ENCODE data around the gene PARD6G. TPM values are rescaled to one million over a fixed set of nuclear protein-coding genes. Genes with fewer than 3 reads are reported as not detected.

The PARD6G gene
- total and polyA plus RNA-seq, 2 experiments from 2014 or later, result 8.2 to 11.8 TPM

DNA sequence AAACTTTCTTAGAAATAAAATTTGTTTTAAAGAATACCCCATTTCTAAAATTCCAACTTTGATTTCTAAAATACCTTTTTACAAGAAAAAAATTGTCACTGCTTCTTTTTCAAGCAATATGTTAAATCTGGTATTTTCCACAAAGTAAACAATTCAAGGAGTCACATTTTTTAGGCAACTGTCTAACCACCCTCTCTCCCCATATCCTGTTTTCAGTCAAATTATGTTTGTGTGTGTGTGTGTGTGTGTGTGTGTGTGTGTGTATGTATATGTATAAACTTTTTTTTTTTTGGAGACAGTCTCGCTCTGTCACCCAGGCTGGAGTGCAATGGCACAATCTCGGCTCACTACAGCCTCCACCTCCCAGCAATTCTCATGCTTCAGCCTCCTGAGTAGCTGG, 79.0 kb downstream of the PARD6G start:
- H3K27ac ChIP-seq, result peak overlapping the region; percentile 27
- H3K79me2 ChIP-seq, result no peaks in the 10 kb centered on the region
- H2AFZ ChIP-seq, result no peak overlapping the region
- H3K36me3 ChIP-seq (replicated peaks; ENCODE audit: insufficient read depth, low read depth), result no peaks in the 10 kb centered on the region
- peaks cover 9% of the 10 kb centered on the region for H3K4me1 ChIP-seq (ENCODE audit: insufficient read depth)
- no peak overlapping the region for H3K4me3 ChIP-seq
- TF ChIP-seq EZH2 (IDR thresholded peaks at IDR 0.05; ENCODE audit: borderline replicate concordance) (no peak), EZH2phosphoT487 (IDR thresholded peaks at IDR 0.05; ENCODE audit: low read depth, severe bottlenecking, unreplicated experiment) (no peak)
- TF ChIP-seq, protein P1, sequence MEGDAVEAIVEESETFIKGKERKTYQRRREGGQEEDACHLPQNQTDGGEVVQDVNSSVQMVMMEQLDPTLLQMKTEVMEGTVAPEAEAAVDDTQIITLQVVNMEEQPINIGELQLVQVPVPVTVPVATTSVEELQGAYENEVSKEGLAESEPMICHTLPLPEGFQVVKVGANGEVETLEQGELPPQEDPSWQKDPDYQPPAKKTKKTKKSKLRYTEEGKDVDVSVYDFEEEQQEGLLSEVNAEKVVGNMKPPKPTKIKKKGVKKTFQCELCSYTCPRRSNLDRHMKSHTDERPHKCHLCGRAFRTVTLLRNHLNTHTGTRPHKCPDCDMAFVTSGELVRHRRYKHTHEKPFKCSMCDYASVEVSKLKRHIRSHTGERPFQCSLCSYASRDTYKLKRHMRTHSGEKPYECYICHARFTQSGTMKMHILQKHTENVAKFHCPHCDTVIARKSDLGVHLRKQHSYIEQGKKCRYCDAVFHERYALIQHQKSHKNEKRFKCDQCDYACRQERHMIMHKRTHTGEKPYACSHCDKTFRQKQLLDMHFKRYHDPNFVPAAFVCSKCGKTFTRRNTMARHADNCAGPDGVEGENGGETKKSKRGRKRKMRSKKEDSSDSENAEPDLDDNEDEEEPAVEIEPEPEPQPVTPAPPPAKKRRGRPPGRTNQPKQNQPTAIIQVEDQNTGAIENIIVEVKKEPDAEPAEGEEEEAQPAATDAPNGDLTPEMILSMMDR (IDR thresholded peaks at IDR 0.05; ENCODE audit: poor library complexity), result no peak
- no peaks in the 10 kb centered on the region for H3K9me2 ChIP-seq (replicated peaks; ENCODE audit: insufficient read depth)
- no peaks in the 10 kb centered on the region for H3K9me3 ChIP-seq (ENCODE audit: low read depth)
- 87% methylated on average over 2 of the region's 2 CpGs for WGBS (ENCODE audit: low lambda C conversion rate, missing lambda C conversion rate)
- H3K4me2 ChIP-seq, result no peak overlapping the region
- no peaks in the 10 kb centered on the region for H3K27me3 ChIP-seq
- no peak for DNase-seq (ENCODE audit: low spot score)
- H4K20me1 ChIP-seq (ENCODE audit: insufficient read depth, poor library complexity, severe bottlenecking), result no peaks in the 10 kb centered on the region

DNA sequence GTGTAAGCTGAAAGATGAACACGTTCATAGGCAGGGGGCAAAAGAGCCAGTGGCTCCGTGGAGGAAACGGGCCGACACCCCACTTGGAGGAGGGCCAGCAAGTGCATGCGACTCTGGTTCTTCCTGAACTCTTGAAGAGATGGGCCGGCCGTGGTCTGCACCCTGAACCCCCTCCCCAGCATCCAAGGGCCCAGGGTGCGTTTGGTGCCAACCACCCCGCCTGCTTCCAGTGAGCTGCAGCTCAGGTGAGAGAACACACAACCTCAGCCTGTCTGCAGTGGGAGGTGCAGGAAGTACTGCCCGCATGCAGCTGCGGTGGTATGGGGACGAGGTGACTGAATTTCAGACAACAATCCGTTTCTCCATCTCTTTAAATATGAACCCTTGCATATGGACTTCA, 79.4 kb downstream of the PARD6G start:
- Histone ChIP-seq H3K79me2 (no peaks in the 10 kb centered on the region), H3K4me2 (no peak overlapping the region), H3K4me1 (ENCODE audit: insufficient read depth) (peaks cover 9% of the 10 kb centered on the region), H2AFZ (no peak overlapping the region), H3K27me3 (no peaks in the 10 kb centered on the region), H3K9me2 (replicated peaks; ENCODE audit: insufficient read depth) (no peaks in the 10 kb centered on the region), H4K20me1 (ENCODE audit: insufficient read depth, poor library complexity, severe bottlenecking) (no peaks in the 10 kb centered on the region), H3K27ac (no peak overlapping the region), H3K36me3 (replicated peaks; ENCODE audit: insufficient read depth, low read depth) (no peaks in the 10 kb centered on the region), H3K4me3 (no peak overlapping the region), H3K9me3 (ENCODE audit: low read depth) (no peaks in the 10 kb centered on the region)
- 72% methylated on average over 13 of the region's 13 CpGs for WGBS (ENCODE audit: low lambda C conversion rate, missing lambda C conversion rate)
- TF ChIP-seq, protein P1 (IDR thresholded peaks at IDR 0.05; ENCODE audit: poor library complexity), result no peak
- TF ChIP-seq EZH2 (IDR thresholded peaks at IDR 0.05; ENCODE audit: borderline replicate concordance) (no peak), EZH2phosphoT487 (IDR thresholded peaks at IDR 0.05; ENCODE audit: low read depth, severe bottlenecking, unreplicated experiment) (no peak)
- DNase-seq (ENCODE audit: low spot score), result no peak

DNA sequence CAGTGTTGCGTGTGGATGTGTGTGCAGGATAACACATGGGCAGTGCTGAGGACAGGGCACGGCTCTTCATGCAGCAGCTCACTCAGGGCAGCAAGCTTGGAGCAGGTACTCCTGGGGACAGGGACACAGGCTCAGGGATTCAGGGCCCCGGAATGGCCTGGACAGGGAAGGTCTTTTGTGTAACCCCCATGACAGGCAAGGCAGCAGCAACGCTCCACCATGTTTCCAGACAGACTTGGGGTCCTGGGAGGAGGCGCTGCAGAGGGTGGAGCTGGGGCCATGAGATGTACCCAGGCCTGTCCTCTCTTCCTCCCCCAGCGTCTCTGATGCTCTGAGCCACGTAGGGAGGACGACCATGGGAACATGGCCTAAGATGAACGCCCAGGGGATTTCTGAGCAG, 80.0 kb downstream of the PARD6G start:
- Histone ChIP-seq H3K9me3 (ENCODE audit: low read depth) (no peaks in the 10 kb centered on the region), H3K9me2 (replicated peaks; ENCODE audit: insufficient read depth) (no peaks in the 10 kb centered on the region), H3K4me2 (no peak overlapping the region), H3K27me3 (no peaks in the 10 kb centered on the region), H3K79me2 (no peaks in the 10 kb centered on the region), H3K36me3 (replicated peaks; ENCODE audit: insufficient read depth, low read depth) (no peaks in the 10 kb centered on the region), H4K20me1 (ENCODE audit: insufficient read depth, poor library complexity, severe bottlenecking) (no peaks in the 10 kb centered on the region), H3K4me3 (no peak overlapping the region), H2AFZ (no peak overlapping the region), H3K27ac (no peak overlapping the region), H3K4me1 (ENCODE audit: insufficient read depth) (peaks cover 9% of the 10 kb centered on the region)
- TF ChIP-seq, protein P1 (IDR thresholded peaks at IDR 0.05; ENCODE audit: poor library complexity), result no peak
- TF ChIP-seq EZH2 (IDR thresholded peaks at IDR 0.05; ENCODE audit: borderline replicate concordance) (no peak), EZH2phosphoT487 (IDR thresholded peaks at IDR 0.05; ENCODE audit: low read depth, severe bottlenecking, unreplicated experiment) (no peak)
- DNase-seq (ENCODE audit: low spot score), result no peak
- 91% methylated on average over 9 of the region's 9 CpGs for WGBS (ENCODE audit: low lambda C conversion rate, missing lambda C conversion rate)

DNA sequence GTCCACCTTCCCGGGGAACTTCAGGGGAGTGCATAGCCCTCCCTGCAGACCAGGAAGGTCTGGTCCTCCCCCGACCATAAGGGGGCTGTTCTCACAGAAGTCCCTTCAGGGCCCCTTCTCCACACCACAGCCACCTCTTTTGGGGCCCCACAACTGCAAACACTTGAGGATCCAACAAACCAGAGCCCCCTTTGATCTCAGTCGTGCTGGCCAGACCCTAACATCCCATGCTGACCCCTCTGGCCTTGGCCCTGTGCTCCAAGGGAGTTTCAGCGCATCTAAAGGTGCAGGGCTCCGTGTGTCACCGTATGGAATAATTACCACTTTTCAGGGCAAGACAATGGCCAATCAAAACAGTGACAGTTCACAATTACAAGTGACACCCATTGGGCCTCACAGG, 80.6 kb downstream of the PARD6G start:
- peaks cover 9% of the 10 kb centered on the region for H3K4me1 ChIP-seq (ENCODE audit: insufficient read depth)
- WGBS (ENCODE audit: low lambda C conversion rate, missing lambda C conversion rate), result 92% methylated on average over 6 of the region's 6 CpGs
- H3K4me2 ChIP-seq, result no peak overlapping the region

More for the DNA sequence above, 80.6 kb downstream of the PARD6G start:
- H2AFZ ChIP-seq, result no peak overlapping the region
- no peaks in the 10 kb centered on the region for H3K9me2 ChIP-seq (replicated peaks; ENCODE audit: insufficient read depth)
- no peak overlapping the region for H3K27ac ChIP-seq
- H3K27me3 ChIP-seq, result no peaks in the 10 kb centered on the region
- no peaks in the 10 kb centered on the region for H3K79me2 ChIP-seq
- H4K20me1 ChIP-seq (ENCODE audit: insufficient read depth, poor library complexity, severe bottlenecking), result no peaks in the 10 kb centered on the region
- TF ChIP-seq EZH2phosphoT487 (IDR thresholded peaks at IDR 0.05; ENCODE audit: low read depth, severe bottlenecking, unreplicated experiment), result no peak
- no peak for TF ChIP-seq EZH2 (IDR thresholded peaks at IDR 0.05; ENCODE audit: borderline replicate concordance)
- H3K36me3 ChIP-seq (replicated peaks; ENCODE audit: insufficient read depth, low read depth), result no peaks in the 10 kb centered on the region
- no peak overlapping the region for H3K4me3 ChIP-seq
- no peaks in the 10 kb centered on the region for H3K9me3 ChIP-seq (ENCODE audit: low read depth)
- DNase-seq (ENCODE audit: low spot score), result no peak
